H1 (cell line): ENCODE results near the gene SND1. TPM values are rescaled to one million over a fixed set of nuclear protein-coding genes. Genes with fewer than 3 reads are reported as not detected.

Experiments used
- CTCF ChIA-PET: fragments of 300-600 bp; sonication (Branson Sonifier 250); formaldehyde crosslinking; loops from one replicate; lab custom pipeline; 2021; ENCODE audit not compliant: partially characterized antibody; lab: Charles Lee
- POLR2A ChIA-PET: fragments of 300-600 bp; sonication (Branson Sonifier 250); formaldehyde crosslinking; loops from one replicate; lab custom pipeline; 2021; ENCODE audit warnings: inconsistent platforms; ENCODE audit not compliant: partially characterized antibody; lab: Charles Lee
- DNase-seq, 2 experiments: peaks; one replicate each; pipeline versions ENCODE4 v3.0.0 to v3.0.0-alpha.2; 2010 to 2022; ENCODE audit warnings: low spot score in 2 of 2, low read depth in 1 of 2, mixed read lengths in 1 of 2
- FAIRE-seq: peaks from 2 replicates; lab custom pipeline; 2011; peaks lifted over from hg19 to GRCh38; lab: Jason Lieb, UNC
- H2AFZ ChIP-seq: 2 replicates; pipeline ENCODE4 v1.8.1; 2012; ENCODE audit warnings: low read length, inconsistent platforms
- H2AK5ac ChIP-seq: 2 replicates; pipeline ENCODE4 v1.6.1; 2013; ENCODE audit warnings: low read depth, low read length
- H2BK120ac ChIP-seq: replicated peaks from 2 replicates; pipeline ENCODE3; 2013; ENCODE audit warnings: low read depth, low read length, inconsistent platforms
- H2BK12ac ChIP-seq: 2 replicates; pipeline ENCODE4 v1.6.1; 2013; ENCODE audit warnings: low read depth, low read length
- H2BK15ac ChIP-seq: 2 replicates; pipeline ENCODE4 v1.6.1; 2013; ENCODE audit warnings: low read length
- H2BK20ac ChIP-seq: 2 replicates; pipeline ENCODE4 v1.6.1; 2013; ENCODE audit warnings: low read length
- H2BK5ac ChIP-seq: 2 replicates; pipeline ENCODE4 v1.6.1; 2013; ENCODE audit warnings: low read depth, low read length
- H3K14ac ChIP-seq: 2 replicates; pipeline ENCODE4 v1.6.1; 2013; ENCODE audit warnings: inconsistent platforms; ENCODE audit not compliant: insufficient read length
- H3K18ac ChIP-seq: 2 replicates; pipeline ENCODE4 v1.6.1; 2013; ENCODE audit warnings: low read length; ENCODE audit errors: extremely low read depth
- H3K23ac ChIP-seq: 2 replicates; pipeline ENCODE4 v1.6.1; 2013; ENCODE audit warnings: inconsistent platforms; ENCODE audit not compliant: insufficient read length
- H3K23me2 ChIP-seq: 2 replicates; pipeline ENCODE4 v1.6.1; 2013; ENCODE audit warnings: low read depth, low read length
- H3K27ac ChIP-seq: 2 replicates; pipeline ENCODE4 v1.6.1; 2011; ENCODE audit warnings: low read depth, low read length, inconsistent platforms
- H3K27me3 ChIP-seq, 4 experiments: replicated peaks in 1 of 4; 1 replicate in 1 of 4; 2 replicates in 3 of 4; pipeline versions ENCODE4 v1.6.1 to v1.8.1; 2011 to 2013; ENCODE audit warnings: low read length in 3 of 4, mild to moderate bottlenecking in 3 of 4, inconsistent platforms in 2 of 4, mixed read lengths in 2 of 4, moderate library complexity in 1 of 4; ENCODE audit not compliant: control insufficient read depth in 3 of 4, insufficient read depth in 3 of 4; ENCODE audit errors: extremely low read depth in 1 of 4
- H3K36me3 ChIP-seq, 4 experiments: 2 replicates each; pipeline versions ENCODE4 v1.6.1 to v1.8.1; 2011 to 2013; ENCODE audit warnings: mild to moderate bottlenecking in 4 of 4, low read length in 3 of 4, moderate library complexity in 2 of 4, control low read depth in 1 of 4, inconsistent platforms in 1 of 4; ENCODE audit not compliant: insufficient read depth in 4 of 4, control insufficient read depth in 2 of 4
- H3K4ac ChIP-seq: replicated peaks from 2 replicates; pipeline ENCODE3; 2013; ENCODE audit warnings: low read length, low read depth, mixed read lengths, inconsistent platforms; ENCODE audit not compliant: insufficient read length
- H3K4me1 ChIP-seq, 4 experiments: replicated peaks in 1 of 4; 1 replicate in 1 of 4; 2 replicates in 3 of 4; pipeline versions ENCODE4 v1.6.1 to v1.8.1; 2011 to 2013; ENCODE audit warnings: low read length in 3 of 4, inconsistent platforms in 2 of 4, mixed read lengths in 1 of 4; ENCODE audit not compliant: insufficient read depth in 4 of 4, control insufficient read depth in 3 of 4
- H3K4me2 ChIP-seq, 2 experiments: 2 replicates each; pipeline versions ENCODE4 v1.6.1 to v1.8.1; 2011 to 2013; ENCODE audit warnings: low read depth in 2 of 2, low read length in 2 of 2, control low read depth in 1 of 2, inconsistent platforms in 1 of 2, mild to moderate bottlenecking in 1 of 2; ENCODE audit not compliant: insufficient read depth in 1 of 2
- H3K4me3 ChIP-seq, 4 experiments: fragments of 200-600, 300-600 bp in 1 of 4; sonication (generic), shearing (Covaris generic), sonication (Bioruptor Twin) in 1 of 4; 2 replicates each; pipeline versions ENCODE4 v1.5.1 to v1.8.1; 2011 to 2016; ENCODE audit warnings: low read length in 4 of 4, low read depth in 3 of 4, control low read depth in 2 of 4, inconsistent platforms in 2 of 4, mild to moderate bottlenecking in 2 of 4, mixed read lengths in 1 of 4, moderate library complexity in 1 of 4; ENCODE audit not compliant: insufficient read depth in 2 of 4; ENCODE audit errors: extremely low read depth in 1 of 4
- H3K56ac ChIP-seq: replicated peaks from 2 replicates; pipeline ENCODE3; 2013; ENCODE audit warnings: low read depth, mild to moderate bottlenecking, mixed read lengths, low read length, inconsistent platforms; ENCODE audit not compliant: insufficient read length
- H3K79me1 ChIP-seq: 2 replicates; pipeline ENCODE4 v1.6.1; 2013; ENCODE audit warnings: low read depth, low read length, control low read depth
- H3K79me2 ChIP-seq, 2 experiments: 2 replicates each; pipeline versions ENCODE4 v1.6.1 to v1.8.1; 2012 to 2013; ENCODE audit warnings: low read length in 2 of 2, mild to moderate bottlenecking in 2 of 2, inconsistent platforms in 1 of 2; ENCODE audit not compliant: insufficient read depth in 2 of 2, control insufficient read depth in 1 of 2
- H3K9ac ChIP-seq, 4 experiments: replicated peaks in 1 of 4; 1 replicate in 1 of 4; 2 replicates in 3 of 4; pipeline versions ENCODE4 v1.6.1 to v1.8.1; 2011 to 2013; ENCODE audit warnings: low read depth in 3 of 4, low read length in 3 of 4, control low read depth in 2 of 4, mild to moderate bottlenecking in 2 of 4, moderate library complexity in 2 of 4, inconsistent platforms in 1 of 4; ENCODE audit errors: extremely low read depth in 1 of 4
- H3K9me3 ChIP-seq, 2 experiments: 2 replicates each; pipeline versions ENCODE4 v1.6.1 to v1.8.1; 2012 to 2013; ENCODE audit warnings: mild to moderate bottlenecking in 2 of 2, moderate library complexity in 2 of 2, control low read depth in 1 of 2, inconsistent platforms in 1 of 2, low read depth in 1 of 2, low read length in 1 of 2, mixed read lengths in 1 of 2; ENCODE audit not compliant: insufficient read depth in 2 of 2
- H4K20me1 ChIP-seq, 2 experiments: replicated peaks in 1 of 2; 2 replicates each; pipeline versions ENCODE3 to v1.8.1; 2011 to 2013; ENCODE audit warnings: inconsistent platforms in 2 of 2, low read length in 2 of 2, mild to moderate bottlenecking in 1 of 2; ENCODE audit not compliant: insufficient read depth in 2 of 2, control insufficient read depth in 1 of 2
- H4K5ac ChIP-seq: 2 replicates; pipeline ENCODE4 v1.6.1; 2013; ENCODE audit warnings: low read length, low read depth, mixed read lengths, inconsistent platforms; ENCODE audit not compliant: insufficient read length
- H4K8ac ChIP-seq: 2 replicates; pipeline ENCODE4 v1.8.0; 2013; ENCODE audit warnings: mild to moderate bottlenecking, moderate library complexity, low read length, inconsistent platforms; ENCODE audit not compliant: insufficient read depth; ENCODE audit errors: extremely low read depth
- H4K91ac ChIP-seq: replicated peaks from 2 replicates; pipeline ENCODE3; 2013; ENCODE audit warnings: low read length, mixed read lengths, inconsistent platforms; ENCODE audit not compliant: insufficient read length
- CBX5 ChIP-seq: fragments of 300-800, 300-1000 bp; sonication (generic); IDR thresholded peaks from 2 replicates; pipeline ENCODE4 v1.7.1; 2016; ENCODE audit warnings: antibody characterized with exemption, low read length, low read depth
- CBX8 ChIP-seq: fragments of 300-800, 300-1000 bp; sonication (generic); IDR thresholded peaks from 2 replicates; pipeline ENCODE4 v1.7.1; 2016; ENCODE audit warnings: low read depth, low read length, borderline replicate concordance
- CEBPB ChIP-seq: IDR thresholded peaks from 2 replicates; pipeline ENCODE4 v1.6.1; 2012; ENCODE audit warnings: low read depth, low read length
- EGR1 ChIP-seq: IDR thresholded peaks from 2 replicates; pipeline ENCODE4 v1.6.1; 2011; ENCODE audit warnings: low read depth, low read length, borderline replicate concordance
- GABPA ChIP-seq: IDR thresholded peaks from 2 replicates; pipeline ENCODE4 v1.6.1; 2011; ENCODE audit warnings: mild to moderate bottlenecking, low read length, moderate library complexity, borderline replicate concordance; ENCODE audit not compliant: insufficient read depth
- MAFK ChIP-seq: IDR thresholded peaks from 2 replicates; pipeline ENCODE4 v1.6.1; 2012; ENCODE audit warnings: low read depth, mild to moderate bottlenecking, improper control_type of control experiment, low read length
- NANOG ChIP-seq: IDR thresholded peaks from 2 replicates; pipeline ENCODE4 v1.6.1; 2011; ENCODE audit warnings: low read length, low read depth, mild to moderate bottlenecking, inconsistent platforms; ENCODE audit not compliant: insufficient read depth, poor library complexity, severe bottlenecking
- RFX5 ChIP-seq: IDR thresholded peaks from 2 replicates; pipeline ENCODE4 v1.6.1; 2011; ENCODE audit warnings: low read depth, low read length, improper control_type of control experiment, borderline replicate concordance
- SIRT6 ChIP-seq: IDR thresholded peaks from one replicate; pipeline ENCODE4 v1.7.1; 2012; ENCODE audit warnings: low read length, inconsistent platforms
- TBP ChIP-seq: IDR thresholded peaks from 2 replicates; pipeline ENCODE4 v1.6.1; 2011; ENCODE audit warnings: low read depth, low read length, improper control_type of control experiment
- polyA plus RNA-seq, 7 experiments: library from polyadenylated mRNA; depleted of rRNA in 3 of 7; stranded (reverse) in 5 of 7; unstranded in 2 of 7; fragments of >200 nt in 5 of 7; fragments of 200-250 nt in 2 of 7; gene quantifications; 1 replicate in 5 of 7; 2 replicates in 1 of 7; 4 replicates in 1 of 7; pipeline versions ENCODE4 v1.2.1 to v1.2.3, GENCODE V29; 2011 to 2013; ENCODE audit warnings: missing spikeins in 2 of 7, mixed read lengths in 2 of 7
- total RNA-seq: library from RNA; stranded (reverse); fragmentation: NEBNext Ultra II Directional; extraction: Animal tissue kit (Norgen Biotek cat#: 25700); gene quantifications from 2 replicates; pipeline ENCODE4 v1.2.1, GENCODE V29; 2021
- TF ChIP-seq, protein P1 (sequence below): IDR thresholded peaks from 2 replicates; pipeline ENCODE4 v1.6.1; 2012; ENCODE audit warnings: inconsistent platforms

SND1 gene
- total and polyA plus RNA-seq, 2 of the 8 experiments (the other 6 are each of a cell fraction or from before 2014, with no cell fraction given), result 122 to 290 TPM

- H3K9ac ChIP-seq, result no peak overlapping the region
- H2BK15ac ChIP-seq, result no peak overlapping the region
- no peaks in the 10 kb centered on the region for H3K27me3 ChIP-seq
- ChIA-PET POLR2A (interaction anchor here (1.6 kb wide), 1 partner anchor 8 kb away, joined by 4 read pairs; no protein-coding TSS in a partner anchor), CTCF (interaction anchor here (0.6 to 11.4 kb wide), 12 partner anchors 8 to 329 kb away, joined by 3 to 91 read pairs (median 4); no protein-coding TSS in a partner anchor)
- H2AK5ac ChIP-seq, result no peak overlapping the region
- no peak overlapping the region for H3K14ac ChIP-seq
- peaks cover 3 to 14% of the 10 kb centered on the region in 2 experiments for H4K20me1 ChIP-seq
- no peak overlapping the region for H2BK20ac ChIP-seq
- no peak overlapping the region for H2AFZ ChIP-seq
- H3K4me2 ChIP-seq, result no peak overlapping the region
- no peak overlapping the region for H3K56ac ChIP-seq
- no peak overlapping the region for H3K4ac ChIP-seq
- TF ChIP-seq, protein P1, sequence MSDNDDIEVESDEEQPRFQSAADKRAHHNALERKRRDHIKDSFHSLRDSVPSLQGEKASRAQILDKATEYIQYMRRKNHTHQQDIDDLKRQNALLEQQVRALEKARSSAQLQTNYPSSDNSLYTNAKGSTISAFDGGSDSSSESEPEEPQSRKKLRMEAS, result no peak
- no peak for TF ChIP-seq NANOG
- TF ChIP-seq MAFK, result no peak
- no peak for TF ChIP-seq TBP
- no peak for TF ChIP-seq CBX8
- TF ChIP-seq GABPA, result no peak
- no peak for TF ChIP-seq RFX5
- no peak for TF ChIP-seq EGR1
- TF ChIP-seq CBX5, result no peak
- no peak for TF ChIP-seq CEBPB
- TF ChIP-seq SIRT6, result no peak
- no peak overlapping the region for H2BK120ac ChIP-seq
- peaks cover 0 to 4% of the 10 kb centered on the region in 2 experiments; a peak in 2 of 4 replicates for H3K9me3 ChIP-seq
- no peak overlapping the region for H2BK12ac ChIP-seq
- H3K23ac ChIP-seq, result no peak overlapping the region
- no peaks in the 10 kb centered on the region for H3K4me1 ChIP-seq
- H4K5ac ChIP-seq, result no peak overlapping the region
- H3K79me2 ChIP-seq, result peaks cover 0 to 13% of the 10 kb centered on the region in 2 experiments; a peak in 2 of 4 replicates
- DNase-seq, result no peak
- no peak overlapping the region for H2BK5ac ChIP-seq
- H3K79me1 ChIP-seq, result no peaks in the 10 kb centered on the region
- H3K18ac ChIP-seq, result no peak overlapping the region
- no peak overlapping the region for H3K27ac ChIP-seq
- no peak overlapping the region for H4K8ac ChIP-seq
- no peak overlapping the region for H3K4me3 ChIP-seq
- no peak overlapping the region for H4K91ac ChIP-seq
- H3K23me2 ChIP-seq, result no peaks in the 10 kb centered on the region
- H3K36me3 ChIP-seq, result peaks cover 5 to 76% (median 52%) of the 10 kb centered on the region in 4 experiments; a peak in 7 of 8 replicates
- no peak for FAIRE-seq
Observed at GRCh38 chr7:127706766-127707165, 54.8 kb downstream of the SND1 start.
